Smooth muscle cell (in vitro differentiated cells): ENCODE results near the gene STX2. TPM values are rescaled to one million over a fixed set of nuclear protein-coding genes. Genes with fewer than 3 reads are reported as not detected.
A peak's percentile ranks its signal among the peaks of the same experiment; 100 is the strongest.
"Not testable (repeated sequence)": the region's sequence is repeated elsewhere in the genome, so short reads cannot be mapped to it uniquely, and the experiment has no call there.

Experiments used
- DNase-seq: peaks from one replicate; lab custom pipeline; 2025; ENCODE audit not compliant: unreplicated experiment; lab: John Stamatoyannopoulos, UW
- H2AFZ ChIP-seq: fragments of 200-600 bp; sonication (generic); 2 replicates; pipeline ENCODE4 v1.6.0; 2016; ENCODE audit warnings: antibody characterized with exemption, low read depth, mild to moderate bottlenecking
- H3F3A ChIP-seq: fragments of 200-600 bp; sonication (generic); 2 replicates; pipeline ENCODE4 v1.6.0; 2017; ENCODE audit warnings: antibody characterized with exemption, low read depth
- H3K27ac ChIP-seq: fragments of 200-600 bp; sonication (generic); 2 replicates; pipeline ENCODE4 v1.5.1; 2016; ENCODE audit warnings: low read depth, mild to moderate bottlenecking
- H3K27me3 ChIP-seq: fragments of 200-600 bp; sonication (generic); 2 replicates; pipeline ENCODE4 v1.6.1; 2016; ENCODE audit warnings: low read depth, mild to moderate bottlenecking
- H3K36me3 ChIP-seq: fragments of 200-600 bp; sonication (generic); 2 replicates; pipeline ENCODE4 v1.5.1; 2016; ENCODE audit warnings: low read depth
- H3K4me1 ChIP-seq: fragments of 200-600 bp; sonication (generic); 2 replicates; pipeline ENCODE4 v1.5.1; 2016; ENCODE audit warnings: low read depth
- H3K4me2 ChIP-seq: fragments of 200-600 bp; sonication (generic); 2 replicates; pipeline ENCODE4 v1.6.0; 2016; ENCODE audit warnings: mild to moderate bottlenecking
- H3K4me3 ChIP-seq: fragments of 200-600 bp; sonication (generic); 2 replicates; pipeline ENCODE4 v1.5.1; 2016; ENCODE audit warnings: mild to moderate bottlenecking
- H3K79me2 ChIP-seq: fragments of 200-600 bp; sonication (generic); 2 replicates; pipeline ENCODE4 v1.6.0; 2016; ENCODE audit warnings: low read depth, mild to moderate bottlenecking
- H3K9ac ChIP-seq: fragments of 200-600 bp; sonication (generic); 2 replicates; pipeline ENCODE4 v1.6.0; 2016; ENCODE audit warnings: low read depth
- H3K9me3 ChIP-seq: fragments of 200-600 bp; sonication (generic); replicated peaks from 2 replicates; pipeline ENCODE4 v1.5.1; 2016; ENCODE audit warnings: low read depth
- H4K20me1 ChIP-seq: fragments of 200-600 bp; sonication (generic); 2 replicates; pipeline ENCODE4 v1.6.0; 2016; ENCODE audit warnings: low read depth
- CTCF ChIP-seq: fragments of 200-600 bp; sonication (generic); IDR thresholded peaks from 2 replicates; pipeline ENCODE4 v1.5.1; 2017; ENCODE audit warnings: borderline replicate concordance, mild to moderate bottlenecking, antibody characterized with exemption; ENCODE audit not compliant: insufficient read depth, poor library complexity, severe bottlenecking
- WGBS: methylation state at CpG from one replicate; pipeline ENCODE4 v1.1.7; 2016; ENCODE audit warnings: low lambda C conversion rate; 5-methylcytosine and 5-hydroxymethylcytosine counted together
- polyA plus RNA-seq: library from polyadenylated mRNA; unstranded; fragments of >200 nt; fragmentation: Nextera tagmentation; extraction: Ambion mirVana; gene quantifications from 2 replicates; pipeline ENCODE4 v1.2.1, GENCODE V29; 2016
- total RNA-seq: library from RNA; depleted of rRNA; stranded (reverse); fragments of >200 nt; gene quantifications from 2 replicates; pipeline ENCODE4 v1.2.3, GENCODE V29; 2014

The STX2 gene
- total RNA-seq = 31.4 and 32.8 TPM in 2 replicates
- 21.7 and 25.3 TPM in 2 replicates for polyA plus RNA-seq

GRCh38 chr12:130838951-130839769 is at the start of gene STX2:
Gene STX2, minus strand, starts transcription at chr12:130839250. Its CDS starts 151 bp downstream, at chr12:130839099.
- Histone ChIP-seq H2AFZ (peak within 1 kb of the TSS; percentile 97), H3K4me3 (peak within 1 kb of the TSS; percentile 57), H3K27ac (no peak within 1 kb of the TSS), H4K20me1 (peaks cover 40% of the 10 kb centered on the region), H3K27me3 (no peaks in the 10 kb centered on the region), H3K4me2 (peak within 1 kb of the TSS; percentile 91), H3K9ac (peak within 1 kb of the TSS; percentile 78), H3K79me2 (peaks cover 45% of the 10 kb centered on the region), H3F3A (no peaks in the 10 kb centered on the region), H3K36me3 (no peaks in the 10 kb centered on the region), H3K4me1 (peaks cover 4% of the 10 kb centered on the region), H3K9me3 (no peaks in the 10 kb centered on the region)
- TF ChIP-seq CTCF = no peak
- 5% methylated on average over 38 of the region's 79 CpGs for WGBS
- DNase-seq = peak; percentile 83

GRCh38 chr12:130887190-130887589 is 48.1 kb upstream of the STX2 start:
- DNase-seq, H3F3A ChIP-seq, H4K20me1 ChIP-seq, H3K27me3 ChIP-seq, H3K4me3 ChIP-seq, H3K79me2 ChIP-seq, H3K9ac ChIP-seq, H3K4me1 ChIP-seq, H2AFZ ChIP-seq, H3K36me3 ChIP-seq, H3K9me3 ChIP-seq, H3K27ac ChIP-seq, H3K4me2 ChIP-seq: not testable (repeated sequence)
- WGBS = 93% methylated on average over 13 of the region's 17 CpGs

- Histone ChIP-seq H3K4me3 (no peak overlapping the region), H3K27me3 (no peaks in the 10 kb centered on the region), H2AFZ (no peak overlapping the region), H3K4me2 (no peak overlapping the region), H4K20me1 (peaks cover 20% of the 10 kb centered on the region), H3F3A (peaks cover 13% of the 10 kb centered on the region), H3K79me2 (no peaks in the 10 kb centered on the region), H3K9me3 (no peaks in the 10 kb centered on the region), H3K4me1 (no peaks in the 10 kb centered on the region), H3K27ac (no peak overlapping the region), H3K9ac (no peak overlapping the region), H3K36me3 (peaks cover 7% of the 10 kb centered on the region)
- TF ChIP-seq CTCF = no peak
- 94% methylated on average over 1 of the region's 1 CpG for WGBS
- DNase-seq = no peak
Measured at GRCh38 chr12:130881548-130881947, 42.5 kb upstream of the STX2 start.

GRCh38 chr12:130881046-130881445 is 42.0 kb upstream of the STX2 start:
- no peaks in the 10 kb centered on the region for H3K79me2 ChIP-seq
- no peak for DNase-seq
- no peaks in the 10 kb centered on the region for H3K9me3 ChIP-seq
- TF ChIP-seq CTCF = no peak
- H2AFZ ChIP-seq = no peak overlapping the region
- no peak overlapping the region for H3K9ac ChIP-seq
- no peak overlapping the region for H3K27ac ChIP-seq
- peaks cover 25% of the 10 kb centered on the region for H4K20me1 ChIP-seq
- no peak overlapping the region for H3K4me3 ChIP-seq
- H3F3A ChIP-seq = peaks cover 18% of the 10 kb centered on the region
- no peak overlapping the region for H3K4me2 ChIP-seq
- H3K4me1 ChIP-seq = no peaks in the 10 kb centered on the region
- 97% methylated on average over 5 of the region's 5 CpGs for WGBS
- H3K36me3 ChIP-seq = peaks cover 12% of the 10 kb centered on the region
- H3K27me3 ChIP-seq = no peaks in the 10 kb centered on the region
